ENCODE results near the gene NEIL3.

- TF ChIP-seq CTCF (conservative IDR thresholded peaks at IDR 0.05; ENCODE audit: low read depth, low read length) = no peak
- no peak for TF ChIP-seq EZH2phosphoT487 (IDR thresholded peaks at IDR 0.05; ENCODE audit: borderline replicate concordance, low read length)
Measured at GRCh38 chr4:177396352-177396751, 86.7 kb downstream of the NEIL3 start.
